Mucosa of descending colon (tissue), 3 donors: Measurements from ENCODE around the gene LNPEP. TPM values are rescaled to one million over a fixed set of nuclear protein-coding genes. Genes with fewer than 3 reads are reported as not detected.
A peak's percentile ranks its signal among the peaks of the same experiment; 100 is the strongest.

Experiments
- ATAC-seq: fragments of 200-7000 bp; cut with Tn5 transposase; one replicate; pipeline ENCODE4 v1.9.1; 2020; ENCODE audit warnings: mild to moderate bottlenecking, moderate library complexity
- DNase-seq, 3 donors: peaks; one replicate each; pipeline ENCODE4 v3.0.0-alpha.2; 2020
- H3K36me3 ChIP-seq: fragments of 200-600 bp; one replicate; pipeline ENCODE4 v1.8.0; 2021; ENCODE audit warnings: low read depth, mild to moderate bottlenecking
- H3K4me1 ChIP-seq: fragments of 200-600 bp; one replicate; pipeline ENCODE4 v1.8.0; 2021; ENCODE audit warnings: low read depth, mild to moderate bottlenecking
- H3K4me3 ChIP-seq: fragments of 200-600 bp; one replicate; pipeline ENCODE4 v1.8.0; 2021; ENCODE audit warnings: mild to moderate bottlenecking
- H3K9me3 ChIP-seq: fragments of 200-600 bp; one replicate; pipeline ENCODE4 v1.8.0; 2021; ENCODE audit warnings: mild to moderate bottlenecking
- intact Hi-C, 2 donors: fragments of 100-400 bp; cut with DNase I in 1 of 2; cut with micrococcal nuclease in 1 of 2; formaldehyde crosslinking; loops; one replicate each; pipeline versions ENCODE4 v1.11.0 to v1.11.1; 2022; cut with DNase I, micrococcal nuclease
- total RNA-seq, 3 donors: library from RNA; stranded (reverse); fragmentation: NEBNext Ultra II Directional in 2 of 3; extraction: Animal tissue kit (Norgen Biotek cat#: 25700) in 2 of 3; gene quantifications; one replicate each; pipeline versions ENCODE4 v1.2.1 to v1.2.4, GENCODE V29; 2021 to 2023
- TF ChIP-seq, protein P1 (sequence below): fragments of 200-600 bp; IDR thresholded peaks from one replicate; pipeline ENCODE4 v1.8.0; 2022; ENCODE audit warnings: antibody characterized with exemption, mild to moderate bottlenecking
- donor health status: DM: no; HTN: no; CAD: no; lungs with moderate emphysema.
- donor health status: DM: no; HTN: no; CAD: no.
- donor health status: DM: no; HTN: yes; CAD: no.

The LNPEP gene
- total RNA-seq, 3 donors from 2014 or later: 32.3 to 54.7 (median 38.2) TPM

- Histone ChIP-seq H3K4me1 (no peaks in the 10 kb centered on the region), H3K36me3 (no peaks in the 10 kb centered on the region), H3K9me3 (no peaks in the 10 kb centered on the region), H3K4me3 (no peak overlapping the region)
- intact Hi-C loops: no loop called here
- ATAC-seq (no peak), DNase-seq (no peak)
- TF ChIP-seq, protein P1, sequence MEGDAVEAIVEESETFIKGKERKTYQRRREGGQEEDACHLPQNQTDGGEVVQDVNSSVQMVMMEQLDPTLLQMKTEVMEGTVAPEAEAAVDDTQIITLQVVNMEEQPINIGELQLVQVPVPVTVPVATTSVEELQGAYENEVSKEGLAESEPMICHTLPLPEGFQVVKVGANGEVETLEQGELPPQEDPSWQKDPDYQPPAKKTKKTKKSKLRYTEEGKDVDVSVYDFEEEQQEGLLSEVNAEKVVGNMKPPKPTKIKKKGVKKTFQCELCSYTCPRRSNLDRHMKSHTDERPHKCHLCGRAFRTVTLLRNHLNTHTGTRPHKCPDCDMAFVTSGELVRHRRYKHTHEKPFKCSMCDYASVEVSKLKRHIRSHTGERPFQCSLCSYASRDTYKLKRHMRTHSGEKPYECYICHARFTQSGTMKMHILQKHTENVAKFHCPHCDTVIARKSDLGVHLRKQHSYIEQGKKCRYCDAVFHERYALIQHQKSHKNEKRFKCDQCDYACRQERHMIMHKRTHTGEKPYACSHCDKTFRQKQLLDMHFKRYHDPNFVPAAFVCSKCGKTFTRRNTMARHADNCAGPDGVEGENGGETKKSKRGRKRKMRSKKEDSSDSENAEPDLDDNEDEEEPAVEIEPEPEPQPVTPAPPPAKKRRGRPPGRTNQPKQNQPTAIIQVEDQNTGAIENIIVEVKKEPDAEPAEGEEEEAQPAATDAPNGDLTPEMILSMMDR: no peak
These were observed 74.7 kb downstream of the LNPEP start for GRCh38 chr5:97010606-97011005.

DNA sequence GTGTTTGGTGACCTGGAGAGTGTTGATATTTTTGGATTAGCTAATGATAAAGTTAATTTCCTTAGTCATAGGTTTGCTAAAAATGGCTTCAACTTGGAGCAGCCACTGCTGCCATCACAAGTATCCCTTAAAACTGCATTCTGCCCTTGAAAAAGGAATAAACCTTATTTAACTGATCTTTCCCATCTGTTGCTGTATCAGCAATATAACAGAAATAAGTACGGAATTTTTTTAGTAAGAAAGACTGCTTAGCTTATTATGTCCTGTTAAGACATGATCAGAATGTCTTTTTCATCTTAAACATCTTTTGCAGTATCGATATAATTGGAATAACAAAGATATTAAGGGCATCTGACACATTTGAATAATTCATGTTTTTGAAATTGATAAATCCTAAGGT, 75.7 kb downstream of the LNPEP start:
- Histone ChIP-seq H3K9me3 (no peaks in the 10 kb centered on the region), H3K4me1 (no peaks in the 10 kb centered on the region), H3K4me3 (no peak overlapping the region), H3K36me3 (no peaks in the 10 kb centered on the region)
- intact Hi-C loops: no loop called here
- TF ChIP-seq, protein P1: no peak
- DNase-seq (no peak), ATAC-seq (no peak)

DNA sequence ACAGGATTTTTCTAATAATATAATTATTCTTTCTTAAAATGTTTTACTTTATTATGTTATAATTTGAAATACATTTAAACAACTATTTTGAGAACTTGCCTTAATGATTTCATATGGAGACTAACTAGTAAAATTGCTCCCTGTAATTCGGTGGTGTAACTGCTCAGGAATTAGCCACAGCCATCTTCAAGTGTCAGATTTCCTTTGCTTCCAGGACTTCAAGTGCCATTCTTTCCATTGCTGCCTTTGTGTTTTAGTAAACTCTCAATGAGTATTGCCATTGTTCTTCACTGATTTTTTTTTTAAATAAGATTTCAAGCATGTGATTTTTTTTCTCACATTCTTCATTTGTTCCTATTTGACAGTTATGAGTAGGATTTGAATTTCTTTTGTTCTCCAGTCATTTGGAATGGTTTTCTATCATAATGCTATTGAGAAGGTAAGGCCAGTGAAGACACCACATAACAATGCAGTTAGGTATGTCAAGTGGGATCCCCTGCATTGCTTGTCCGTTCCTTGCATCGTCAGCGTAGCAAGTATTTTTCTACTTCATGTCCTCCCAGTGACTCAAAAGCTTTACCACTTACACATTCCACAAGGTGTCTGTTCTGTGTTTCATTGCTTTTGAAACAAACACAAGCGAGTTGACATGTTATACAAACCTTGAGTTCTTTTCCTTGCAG, 83.7 kb downstream of the LNPEP start:
- no peak for DNase-seq
- ATAC-seq: no peak
- no peak overlapping the region for H3K4me3 ChIP-seq
- no peaks in the 10 kb centered on the region for H3K36me3 ChIP-seq
- H3K4me1 ChIP-seq: peaks cover 4% of the 10 kb centered on the region
- TF ChIP-seq, protein P1: no peak
- H3K9me3 ChIP-seq: no peaks in the 10 kb centered on the region
- intact Hi-C loops: no loop called here

- TF ChIP-seq, protein P1: no peak
- H3K9me3 ChIP-seq: no peaks in the 10 kb centered on the region
- peak; percentile 65 for ATAC-seq
- H3K36me3 ChIP-seq: no peaks in the 10 kb centered on the region
- peaks cover 4% of the 10 kb centered on the region for H3K4me1 ChIP-seq
- intact Hi-C loops: no loop called here
- H3K4me3 ChIP-seq: no peak overlapping the region
- peak in 1 of 3 donors; percentile 16 for DNase-seq
These were observed 85.5 kb downstream of the LNPEP start for GRCh38 chr5:97021416-97021815.

DNA sequence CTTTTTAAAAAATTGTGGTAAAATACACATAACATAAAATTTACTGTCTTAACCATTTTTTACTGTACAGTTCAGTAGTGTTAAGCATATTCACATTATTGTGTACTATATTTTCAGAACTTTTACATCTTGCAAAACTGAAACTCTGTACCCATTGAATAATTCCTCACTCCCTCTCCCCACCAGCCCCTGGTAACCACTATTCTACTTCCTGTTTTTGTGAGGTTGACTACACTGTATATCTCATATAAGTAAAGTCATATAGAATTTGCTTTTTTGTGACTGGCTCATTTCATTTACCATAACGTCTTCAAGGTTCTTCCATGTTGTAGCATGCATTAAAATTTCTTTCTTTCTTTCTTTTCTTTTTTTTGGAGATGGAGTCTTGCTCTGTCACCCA, 87.0 kb downstream of the LNPEP start:
- Histone ChIP-seq H3K4me3 (no peak overlapping the region), H3K4me1 (peaks cover 4% of the 10 kb centered on the region), H3K36me3 (no peaks in the 10 kb centered on the region), H3K9me3 (no peaks in the 10 kb centered on the region)
- no peak for ATAC-seq
- TF ChIP-seq, protein P1: no peak
- intact Hi-C loops: no loop called here
- no peak for DNase-seq

GRCh38 chr5:97026721-97027120, 90.8 kb downstream of the LNPEP start:
- Histone ChIP-seq H3K4me3 (no peak overlapping the region), H3K36me3 (peaks cover 5% of the 10 kb centered on the region), H3K9me3 (no peaks in the 10 kb centered on the region), H3K4me1 (no peaks in the 10 kb centered on the region)
- no peak for ATAC-seq
- DNase-seq: no peak
- intact Hi-C loops: no loop called here
- TF ChIP-seq, protein P1: no peak
